ENCODE data around the gene IFITM1. TPM values are rescaled to one million over a fixed set of nuclear protein-coding genes. Genes with fewer than 3 reads are reported as not detected.
"Not testable (repeated sequence)": the region's sequence is repeated elsewhere in the genome, so short reads cannot be mapped to it uniquely, and the experiment has no call there.

Gene IFITM1
- total RNA-seq, result 208 and 214 TPM in 2 replicates

- peak; percentile 64 for DNase-seq (ENCODE audit: low spot score)
- H3K4me1 Mint-ChIP-seq (ENCODE audit: low read depth), result peaks cover 44% of the 10 kb centered on the region
- peak within 1 kb of the TSS; percentile 96 for H3K27ac Mint-ChIP-seq
- peak within 1 kb of the TSS; percentile 93 for H3K4me3 Mint-ChIP-seq
- H3K9me3 Mint-ChIP-seq, result no peaks in the 10 kb centered on the region
- intact Hi-C loops (cut with micrococcal nuclease), result loop anchor here (2.0 to 5.0 kb wide), 3 partner anchors 41 to 103 kb away; partner anchors contain the start of genes PSMD13 and SIRT3
- H3K36me3 Mint-ChIP-seq (ENCODE audit: low read depth), result peaks cover 27% of the 10 kb centered on the region
- no peaks in the 10 kb centered on the region for H3K27me3 Mint-ChIP-seq (ENCODE audit: insufficient read depth)
Observed at GRCh38 chr11:313787-314553, at the start of gene IFITM1. TSS of gene IFITM1 (plus strand) at chr11:314040. CDS start at chr11:314171, 131 bp downstream.

GRCh38 chr11:266676-267439, 47.0 kb upstream of the IFITM1 start:
- peaks cover 31% of the 10 kb centered on the region for H3K4me1 Mint-ChIP-seq (ENCODE audit: low read depth)
- H3K27ac Mint-ChIP-seq, result peak overlapping the region; percentile 89
- intact Hi-C loops (cut with micrococcal nuclease), result loop anchor here (5.0 kb wide), 2 partner anchors 310 to 530 kb away; partner anchors contain the start of genes PHRF1 and SLC25A22

DNA sequence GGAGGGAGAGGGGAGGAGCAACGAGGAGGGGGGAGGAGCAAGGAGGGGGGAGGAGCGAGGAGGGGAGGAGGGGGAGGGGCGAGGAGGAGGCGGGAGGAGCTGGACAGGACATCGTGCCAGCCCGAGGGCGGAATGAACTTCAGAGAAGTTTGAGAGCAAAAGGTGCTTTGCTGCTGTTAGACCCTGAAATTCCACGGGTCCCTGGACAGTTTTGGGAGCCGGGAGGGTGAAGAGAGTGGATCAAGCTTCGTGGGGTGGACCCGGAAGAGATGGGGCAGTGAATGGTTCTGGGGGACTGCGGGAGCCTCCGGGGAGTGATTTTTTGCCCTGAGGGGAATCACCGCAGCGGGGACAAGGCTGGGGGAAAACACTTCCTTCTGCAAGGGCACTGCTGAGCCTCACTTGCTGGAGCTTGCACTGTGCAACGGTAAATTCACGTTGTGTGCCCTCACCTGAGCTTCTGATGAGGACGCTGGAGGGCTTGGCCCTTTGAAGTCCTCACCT, 46.3 kb upstream of the IFITM1 start:
- Mint-ChIP-seq H3K9me3 (no peaks in the 10 kb centered on the region), H3K27ac (peak overlapping the region; percentile 97), H3K4me1 (ENCODE audit: low read depth) (peaks cover 31% of the 10 kb centered on the region), H3K4me3 (peak overlapping the region; percentile 88), H3K36me3 (ENCODE audit: low read depth) (peaks cover 1% of the 10 kb centered on the region), H3K27me3 (ENCODE audit: insufficient read depth) (peaks cover 6% of the 10 kb centered on the region)
- no peak for DNase-seq (ENCODE audit: low spot score)
- intact Hi-C loops (cut with micrococcal nuclease), result loop anchor here (5.0 kb wide), 2 partner anchors 310 to 530 kb away; partner anchors contain the start of genes PHRF1 and SLC25A22

More at GRCh38 chr11:266676-267439, 47.0 kb upstream of the IFITM1 start:
- peak overlapping the region; percentile 75 for H3K4me3 Mint-ChIP-seq
- H3K27me3 Mint-ChIP-seq (ENCODE audit: insufficient read depth), result peaks cover 6% of the 10 kb centered on the region
- H3K36me3 Mint-ChIP-seq (ENCODE audit: low read depth), result peaks cover 1% of the 10 kb centered on the region
- no peak for DNase-seq (ENCODE audit: low spot score)
- H3K9me3 Mint-ChIP-seq, result no peaks in the 10 kb centered on the region

GRCh38 chr11:268716-269145, 45.1 kb upstream of the IFITM1 start:
- peak overlapping the region; percentile 88 for H3K4me3 Mint-ChIP-seq
- H3K9me3 Mint-ChIP-seq; H3K36me3 Mint-ChIP-seq (ENCODE audit: low read depth); H3K27me3 Mint-ChIP-seq (ENCODE audit: insufficient read depth): not testable (repeated sequence)
- peak; percentile 61 for DNase-seq (ENCODE audit: low spot score)
- H3K4me1 Mint-ChIP-seq (ENCODE audit: low read depth), result peaks cover 31% of the 10 kb centered on the region
- peak overlapping the region; percentile 97 for H3K27ac Mint-ChIP-seq
- intact Hi-C loops (cut with micrococcal nuclease), result loop anchor here (1.0 to 5.0 kb wide), 12 partner anchors 9 to 529 kb away; partner anchors contain the start of genes BET1L, PGGHG, PHRF1 and PSMD13

DNA sequence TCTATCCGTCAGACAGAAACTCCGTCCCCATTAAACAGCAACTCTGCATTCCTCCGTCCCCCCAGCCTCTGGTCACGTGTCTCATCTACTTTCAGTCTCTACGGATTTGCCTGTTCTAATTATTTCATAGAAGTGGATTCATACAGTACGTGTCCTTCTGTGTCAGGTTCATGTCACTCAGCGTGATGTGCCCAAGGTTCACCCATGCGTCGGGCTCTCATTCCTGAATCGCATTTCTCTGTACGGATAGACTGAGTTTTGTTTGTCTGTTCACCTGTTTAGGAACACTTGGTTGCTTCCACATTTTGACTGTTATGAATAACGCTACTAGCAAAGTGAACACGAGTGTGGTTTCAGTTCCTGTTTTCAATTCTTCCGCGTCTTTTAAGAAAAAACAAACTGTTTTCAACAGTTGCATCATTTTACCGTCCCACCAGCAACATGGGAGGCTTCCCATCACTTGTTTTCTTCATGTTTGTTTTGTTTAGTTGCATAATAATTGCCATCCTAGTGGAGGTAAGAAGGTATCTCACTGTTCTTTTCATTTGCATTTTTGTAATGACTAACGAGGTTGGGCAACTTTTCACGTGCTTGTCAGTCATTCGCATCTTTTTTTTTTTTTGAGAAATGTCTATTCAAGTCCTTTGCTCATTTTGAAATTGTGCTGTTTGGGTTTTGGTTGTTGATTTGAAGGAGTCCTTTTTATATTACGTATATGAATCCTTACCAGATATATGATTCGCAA, 44.5 kb upstream of the IFITM1 start:
- no peaks in the 10 kb centered on the region for H3K9me3 Mint-ChIP-seq
- peaks cover 6% of the 10 kb centered on the region for H3K27me3 Mint-ChIP-seq (ENCODE audit: insufficient read depth)
- intact Hi-C loops (cut with micrococcal nuclease), result loop anchor here (1.0 to 5.0 kb wide), 12 partner anchors 8 to 528 kb away; partner anchors contain the start of genes BET1L, PGGHG, PHRF1 and PSMD13
- H3K4me3 Mint-ChIP-seq, result peak overlapping the region; percentile 88
- DNase-seq (ENCODE audit: low spot score), result peak; percentile 53
- H3K4me1 Mint-ChIP-seq (ENCODE audit: low read depth), result peaks cover 31% of the 10 kb centered on the region
- peaks cover 1% of the 10 kb centered on the region for H3K36me3 Mint-ChIP-seq (ENCODE audit: low read depth)
- H3K27ac Mint-ChIP-seq, result peak overlapping the region; percentile 97

- peak overlapping the region; percentile 97 for H3K27ac Mint-ChIP-seq
- H3K27me3 Mint-ChIP-seq (ENCODE audit: insufficient read depth), result peaks cover 14% of the 10 kb centered on the region
- H3K4me1 Mint-ChIP-seq (ENCODE audit: low read depth), result peaks cover 31% of the 10 kb centered on the region
- DNase-seq (ENCODE audit: low spot score), result no peak
- H3K36me3 Mint-ChIP-seq (ENCODE audit: low read depth), result peaks cover 7% of the 10 kb centered on the region
- intact Hi-C loops (cut with micrococcal nuclease), result no loop called here
- no peak overlapping the region for H3K4me3 Mint-ChIP-seq
- H3K9me3 Mint-ChIP-seq, result no peaks in the 10 kb centered on the region
Observed at GRCh38 chr11:270451-271318, 43.2 kb upstream of the IFITM1 start.

- Mint-ChIP-seq H3K27ac (no peak overlapping the region), H3K36me3 (ENCODE audit: low read depth) (peaks cover 11% of the 10 kb centered on the region), H3K4me1 (ENCODE audit: low read depth) (peaks cover 32% of the 10 kb centered on the region), H3K9me3 (peaks cover 4% of the 10 kb centered on the region), H3K27me3 (ENCODE audit: insufficient read depth) (peaks cover 18% of the 10 kb centered on the region), H3K4me3 (no peak overlapping the region)
- DNase-seq (ENCODE audit: low spot score), result no peak
- intact Hi-C loops (cut with micrococcal nuclease), result no loop called here
Observed at GRCh38 chr11:271319-271715, 42.5 kb upstream of the IFITM1 start.

- Mint-ChIP-seq H3K27me3 (ENCODE audit: insufficient read depth) (peaks cover 24% of the 10 kb centered on the region), H3K4me1 (ENCODE audit: low read depth) (peaks cover 40% of the 10 kb centered on the region), H3K36me3 (ENCODE audit: low read depth) (peaks cover 17% of the 10 kb centered on the region), H3K27ac (peak overlapping the region; percentile 19), H3K9me3 (peaks cover 9% of the 10 kb centered on the region), H3K4me3 (no peak overlapping the region)
- intact Hi-C loops (cut with micrococcal nuclease), result no loop called here
- DNase-seq (ENCODE audit: low spot score), result no peak
Observed at GRCh38 chr11:272195-272930, 41.5 kb upstream of the IFITM1 start.

GRCh38 chr11:272931-273198, 41.0 kb upstream of the IFITM1 start:
- H3K36me3 Mint-ChIP-seq (ENCODE audit: low read depth), result peaks cover 20% of the 10 kb centered on the region
- intact Hi-C loops (cut with micrococcal nuclease), result no loop called here
- H3K4me3 Mint-ChIP-seq, result no peak overlapping the region
- no peak for DNase-seq (ENCODE audit: low spot score)
- peaks cover 11% of the 10 kb centered on the region for H3K9me3 Mint-ChIP-seq
- H3K27me3 Mint-ChIP-seq (ENCODE audit: insufficient read depth), result peaks cover 24% of the 10 kb centered on the region
- H3K27ac Mint-ChIP-seq, result no peak overlapping the region
- H3K4me1 Mint-ChIP-seq (ENCODE audit: low read depth), result peaks cover 40% of the 10 kb centered on the region

DNA sequence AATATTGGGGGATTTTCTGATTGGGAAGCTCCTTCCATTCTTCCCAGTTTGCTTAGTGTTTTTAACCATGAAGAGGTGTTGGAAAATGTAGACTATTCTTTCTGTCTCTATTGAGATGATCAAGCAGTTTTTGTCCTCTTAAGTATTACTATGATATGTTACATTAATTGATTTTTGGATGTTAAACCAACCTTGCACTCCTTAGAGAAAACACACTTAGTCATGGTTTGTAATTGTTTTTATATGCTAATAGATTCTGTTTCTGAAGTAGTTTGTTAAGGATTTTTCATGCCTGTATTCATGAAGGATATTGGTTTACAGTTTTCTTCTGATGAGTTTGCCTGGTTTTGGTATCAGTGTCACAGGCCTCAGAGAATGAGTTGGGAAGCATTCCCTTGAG, 37.6 kb upstream of the IFITM1 start:
- peaks cover 11% of the 10 kb centered on the region for H3K9me3 Mint-ChIP-seq
- no peak overlapping the region for H3K27ac Mint-ChIP-seq
- intact Hi-C loops (cut with micrococcal nuclease), result no loop called here
- H3K4me3 Mint-ChIP-seq, result no peak overlapping the region
- peaks cover 30% of the 10 kb centered on the region for H3K36me3 Mint-ChIP-seq (ENCODE audit: low read depth)
- no peak for DNase-seq (ENCODE audit: low spot score)
- H3K27me3 Mint-ChIP-seq (ENCODE audit: insufficient read depth), result peaks cover 25% of the 10 kb centered on the region
- H3K4me1 Mint-ChIP-seq (ENCODE audit: low read depth), result peaks cover 24% of the 10 kb centered on the region
